Breast epithelium (tissue), 3 donors: Measurements from ENCODE around the gene AMOT.

Experiments
- POLR2A ChIP-seq: fragments of 450-650 bp; IDR thresholded peaks from one replicate; pipeline ENCODE4 v1.6.1; 2016; ENCODE audit warnings: antibody characterized with exemption, mild to moderate bottlenecking, moderate library complexity
- TF ChIP-seq, protein P1 (sequence below), 3 donors: fragments of 450-650 bp; IDR thresholded peaks; one replicate each; pipeline ENCODE4 v1.5.1; 2016 to 2017; ENCODE audit warnings: antibody characterized with exemption in 3 of 3, mild to moderate bottlenecking in 3 of 3, moderate library complexity in 3 of 3

DNA sequence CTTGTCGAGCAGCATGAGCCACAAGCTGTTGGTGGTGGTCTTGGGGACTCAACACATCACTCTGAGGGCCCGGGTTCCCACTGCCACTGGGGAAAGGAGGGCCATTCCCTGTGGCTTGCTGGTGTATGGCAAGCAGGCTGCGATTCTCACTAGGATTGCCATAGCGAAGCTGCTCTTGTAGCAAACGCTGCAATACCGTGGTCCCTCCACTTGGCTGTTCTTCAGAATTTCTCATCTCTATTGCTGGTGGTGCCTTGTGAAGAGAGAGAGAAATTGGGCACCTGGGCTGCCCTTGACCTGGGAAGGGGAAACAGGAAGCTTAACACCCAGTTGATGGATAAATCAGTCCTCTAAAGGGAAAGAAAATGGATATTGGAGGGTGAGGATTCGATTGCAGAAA, 17.7 kb downstream of the AMOT start:
- TF ChIP-seq POLR2A = no peak
- TF ChIP-seq, protein P1, sequence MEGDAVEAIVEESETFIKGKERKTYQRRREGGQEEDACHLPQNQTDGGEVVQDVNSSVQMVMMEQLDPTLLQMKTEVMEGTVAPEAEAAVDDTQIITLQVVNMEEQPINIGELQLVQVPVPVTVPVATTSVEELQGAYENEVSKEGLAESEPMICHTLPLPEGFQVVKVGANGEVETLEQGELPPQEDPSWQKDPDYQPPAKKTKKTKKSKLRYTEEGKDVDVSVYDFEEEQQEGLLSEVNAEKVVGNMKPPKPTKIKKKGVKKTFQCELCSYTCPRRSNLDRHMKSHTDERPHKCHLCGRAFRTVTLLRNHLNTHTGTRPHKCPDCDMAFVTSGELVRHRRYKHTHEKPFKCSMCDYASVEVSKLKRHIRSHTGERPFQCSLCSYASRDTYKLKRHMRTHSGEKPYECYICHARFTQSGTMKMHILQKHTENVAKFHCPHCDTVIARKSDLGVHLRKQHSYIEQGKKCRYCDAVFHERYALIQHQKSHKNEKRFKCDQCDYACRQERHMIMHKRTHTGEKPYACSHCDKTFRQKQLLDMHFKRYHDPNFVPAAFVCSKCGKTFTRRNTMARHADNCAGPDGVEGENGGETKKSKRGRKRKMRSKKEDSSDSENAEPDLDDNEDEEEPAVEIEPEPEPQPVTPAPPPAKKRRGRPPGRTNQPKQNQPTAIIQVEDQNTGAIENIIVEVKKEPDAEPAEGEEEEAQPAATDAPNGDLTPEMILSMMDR (IDR thresholded peaks at IDR 0.05) = no peak
